ENCODE measurements around the gene CCDC83.
"Not testable (repeated sequence)": the region's sequence is repeated elsewhere in the genome, so short reads cannot be mapped to it uniquely, and the experiment has no call there.

Gene CCDC83

DNA sequence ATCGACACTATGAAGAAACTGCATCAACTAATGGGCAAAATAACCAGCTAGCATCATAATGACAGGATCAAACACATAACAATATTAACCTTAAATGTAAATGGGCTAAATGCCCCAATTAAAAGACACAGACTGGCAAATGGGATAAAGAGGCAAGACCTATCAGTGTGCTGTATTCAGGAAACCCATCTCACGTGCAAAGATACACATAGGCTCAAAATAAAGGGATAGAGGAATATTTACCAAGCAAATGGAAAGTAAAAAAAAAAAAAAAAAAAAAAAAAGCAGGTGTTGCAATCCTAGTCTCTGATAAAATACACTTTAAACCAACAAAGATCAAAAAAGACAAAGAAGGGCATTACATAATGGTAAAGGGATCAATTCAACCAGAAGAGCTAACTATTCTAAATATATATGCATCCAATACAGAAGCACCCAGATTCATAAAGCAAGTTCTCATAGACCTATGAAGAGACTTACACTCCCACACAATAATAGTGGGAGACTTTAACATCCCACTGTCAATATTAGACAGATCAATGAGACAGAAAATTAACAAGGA is 71.6 kb downstream of the CCDC83 start:
- H3K9ac ChIP-seq (ENCODE audit: low read length); H3K27me3 ChIP-seq (ENCODE audit: control insufficient read depth, insufficient read depth, low read length); H3K36me3 ChIP-seq (ENCODE audit: control insufficient read depth, low read depth, low read length); H3K9me3 ChIP-seq (ENCODE audit: control insufficient read depth, low read depth, low read length); H3K4me3 ChIP-seq (ENCODE audit: low read length); H3K27ac ChIP-seq (ENCODE audit: low read length); H3K4me1 ChIP-seq (ENCODE audit: control insufficient read depth, low read depth, low read length): not testable (repeated sequence)

GRCh38 chr11:85930879-85931366 is 75.7 kb downstream of the CCDC83 start:
- Histone ChIP-seq H3K27ac (ENCODE audit: low read length) (no peak overlapping the region), H3K9me3 (ENCODE audit: control insufficient read depth, low read depth, low read length) (no peaks in the 10 kb centered on the region), H3K9ac (ENCODE audit: low read length) (no peak overlapping the region), H3K4me3 (ENCODE audit: low read length) (no peak overlapping the region), H3K4me1 (ENCODE audit: control insufficient read depth, low read depth, low read length) (no peaks in the 10 kb centered on the region), H3K27me3 (ENCODE audit: control insufficient read depth, insufficient read depth, low read length) (no peaks in the 10 kb centered on the region), H3K36me3 (ENCODE audit: control insufficient read depth, low read depth, low read length) (no peaks in the 10 kb centered on the region)

DNA sequence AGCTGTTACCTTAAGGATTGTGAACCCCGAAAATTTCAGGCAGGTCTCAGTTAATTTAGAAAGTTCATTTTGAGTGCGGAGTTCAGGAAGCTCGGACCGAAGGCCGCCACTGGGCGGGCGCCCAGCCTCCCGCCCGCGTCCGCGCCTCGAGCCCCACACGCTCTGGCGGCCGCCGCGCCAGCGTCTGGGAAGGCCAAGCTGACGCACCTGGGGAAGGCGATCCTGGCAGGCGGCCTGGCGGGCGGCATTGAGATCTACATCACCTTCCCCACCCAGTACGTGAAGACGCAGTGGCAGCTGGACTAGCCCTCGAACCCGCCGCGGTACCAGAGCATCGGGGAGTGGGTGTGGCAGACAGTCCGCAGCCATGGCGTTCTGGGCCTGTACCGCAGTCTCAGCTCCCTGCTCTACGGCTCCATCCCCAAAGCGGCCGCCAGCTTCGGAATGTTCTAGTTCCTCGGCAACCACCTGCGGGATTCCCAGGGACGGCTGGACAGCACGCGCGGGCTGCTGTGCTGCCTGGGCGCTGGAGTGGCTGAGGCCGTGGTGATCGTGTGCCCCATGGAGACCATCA is 79.5 kb downstream of the CCDC83 start:
- Histone ChIP-seq H3K27ac (ENCODE audit: low read length) (no peak overlapping the region), H3K27me3 (ENCODE audit: control insufficient read depth, insufficient read depth, low read length) (no peaks in the 10 kb centered on the region), H3K36me3 (ENCODE audit: control insufficient read depth, low read depth, low read length) (no peaks in the 10 kb centered on the region), H3K9ac (ENCODE audit: low read length) (no peak overlapping the region), H3K4me1 (ENCODE audit: control insufficient read depth, low read depth, low read length) (no peaks in the 10 kb centered on the region), H3K9me3 (ENCODE audit: control insufficient read depth, low read depth, low read length) (no peaks in the 10 kb centered on the region), H3K4me3 (ENCODE audit: low read length) (no peak overlapping the region)

GRCh38 chr11:85935751-85936150 is 80.6 kb downstream of the CCDC83 start:
- Histone ChIP-seq H3K27me3 (ENCODE audit: control insufficient read depth, insufficient read depth, low read length) (no peaks in the 10 kb centered on the region), H3K27ac (ENCODE audit: low read length) (no peak overlapping the region), H3K4me3 (ENCODE audit: low read length) (no peak overlapping the region), H3K4me1 (ENCODE audit: control insufficient read depth, low read depth, low read length) (no peaks in the 10 kb centered on the region), H3K9ac (ENCODE audit: low read length) (no peak overlapping the region), H3K36me3 (ENCODE audit: control insufficient read depth, low read depth, low read length) (no peaks in the 10 kb centered on the region), H3K9me3 (ENCODE audit: control insufficient read depth, low read depth, low read length) (no peaks in the 10 kb centered on the region)

DNA sequence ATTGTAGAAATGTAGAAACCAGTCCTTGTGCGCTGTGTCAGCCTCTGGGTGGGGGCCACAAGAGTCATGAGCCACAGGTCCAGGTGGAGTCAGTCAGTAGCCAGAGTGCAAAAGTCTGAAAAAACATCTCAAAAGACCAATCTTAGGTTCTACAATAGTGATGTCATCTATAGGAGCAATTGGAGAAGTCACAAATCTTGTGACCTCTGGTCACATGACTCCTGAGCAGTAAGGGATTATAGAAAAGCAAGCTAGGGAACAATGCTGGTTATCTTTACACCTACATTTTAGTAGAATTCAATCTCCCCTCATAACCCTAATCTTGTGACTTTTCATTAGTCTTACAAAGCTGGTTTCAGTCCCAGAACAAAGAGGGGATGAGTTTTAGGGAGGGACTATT is 82.7 kb downstream of the CCDC83 start:
- Histone ChIP-seq H3K9me3 (ENCODE audit: control insufficient read depth, low read depth, low read length) (no peaks in the 10 kb centered on the region), H3K4me1 (ENCODE audit: control insufficient read depth, low read depth, low read length) (no peaks in the 10 kb centered on the region), H3K36me3 (ENCODE audit: control insufficient read depth, low read depth, low read length) (no peaks in the 10 kb centered on the region), H3K9ac (ENCODE audit: low read length) (no peak overlapping the region), H3K27me3 (ENCODE audit: control insufficient read depth, insufficient read depth, low read length) (no peaks in the 10 kb centered on the region), H3K4me3 (ENCODE audit: low read length) (no peak overlapping the region), H3K27ac (ENCODE audit: low read length) (no peak overlapping the region)

DNA sequence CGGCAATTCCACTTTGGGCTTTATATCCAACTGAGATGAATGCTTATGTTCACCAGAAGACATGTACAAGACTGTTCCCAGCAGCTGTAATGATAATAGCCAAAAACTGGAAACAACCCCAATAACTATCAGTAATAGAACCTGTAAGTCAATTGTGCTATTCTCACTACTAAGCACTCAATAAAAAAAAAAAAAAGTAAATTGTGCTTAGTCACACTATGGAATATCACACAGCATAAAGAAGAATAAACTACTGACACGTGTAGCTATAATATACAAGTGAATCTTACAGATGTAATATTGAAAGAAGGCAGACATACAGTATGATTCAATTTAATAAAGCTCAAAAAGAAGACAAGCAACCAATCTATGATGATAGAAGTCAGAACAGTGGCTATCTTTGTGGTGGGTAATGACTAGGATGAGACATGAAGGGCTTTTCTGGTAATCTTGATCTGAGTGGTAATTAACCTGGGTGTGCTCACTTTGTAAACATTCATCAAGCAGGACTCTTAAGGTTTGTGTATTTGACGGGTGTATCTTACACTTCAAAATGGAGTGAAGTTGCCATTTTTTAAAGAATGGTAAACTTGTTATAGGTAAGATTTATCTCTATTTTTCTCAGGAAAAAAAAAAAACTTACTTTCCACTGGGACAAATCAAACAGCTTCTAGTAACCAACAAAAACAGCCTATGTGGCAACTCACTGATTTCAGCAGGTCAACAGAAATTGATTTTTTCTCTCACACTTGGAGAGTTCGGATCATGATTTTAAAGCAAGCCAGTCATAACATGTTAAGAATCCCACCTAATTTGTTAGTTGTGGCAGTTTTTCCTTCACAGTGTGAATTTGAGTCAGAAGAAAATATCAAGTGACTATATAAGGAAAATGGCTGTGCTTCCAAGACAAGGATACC is 84.2 kb downstream of the CCDC83 start:
- H3K4me3 ChIP-seq (ENCODE audit: low read length) = no peak overlapping the region
- H3K9ac ChIP-seq (ENCODE audit: low read length) = no peak overlapping the region
- no peaks in the 10 kb centered on the region for H3K27me3 ChIP-seq (ENCODE audit: control insufficient read depth, insufficient read depth, low read length)
- no peaks in the 10 kb centered on the region for H3K4me1 ChIP-seq (ENCODE audit: control insufficient read depth, low read depth, low read length)
- H3K9me3 ChIP-seq (ENCODE audit: control insufficient read depth, low read depth, low read length) = no peaks in the 10 kb centered on the region
- no peak overlapping the region for H3K27ac ChIP-seq (ENCODE audit: low read length)
- no peaks in the 10 kb centered on the region for H3K36me3 ChIP-seq (ENCODE audit: control insufficient read depth, low read depth, low read length)

GRCh38 chr11:85941380-85941973 is 86.3 kb downstream of the CCDC83 start:
- Histone ChIP-seq H3K9ac (ENCODE audit: low read length) (no peak overlapping the region), H3K36me3 (ENCODE audit: control insufficient read depth, low read depth, low read length) (no peaks in the 10 kb centered on the region), H3K27ac (ENCODE audit: low read length) (no peak overlapping the region), H3K4me3 (ENCODE audit: low read length) (no peak overlapping the region), H3K9me3 (ENCODE audit: control insufficient read depth, low read depth, low read length) (no peaks in the 10 kb centered on the region), H3K27me3 (ENCODE audit: control insufficient read depth, insufficient read depth, low read length) (no peaks in the 10 kb centered on the region), H3K4me1 (ENCODE audit: control insufficient read depth, low read depth, low read length) (no peaks in the 10 kb centered on the region)

- H3K9ac ChIP-seq (ENCODE audit: low read length) = no peak overlapping the region
- H3K4me1 ChIP-seq (ENCODE audit: control insufficient read depth, low read depth, low read length) = no peaks in the 10 kb centered on the region
- H3K27ac ChIP-seq (ENCODE audit: low read length) = no peak overlapping the region
- no peaks in the 10 kb centered on the region for H3K36me3 ChIP-seq (ENCODE audit: control insufficient read depth, low read depth, low read length)
- no peaks in the 10 kb centered on the region for H3K9me3 ChIP-seq (ENCODE audit: control insufficient read depth, low read depth, low read length)
- no peaks in the 10 kb centered on the region for H3K27me3 ChIP-seq (ENCODE audit: control insufficient read depth, insufficient read depth, low read length)
- no peak overlapping the region for H3K4me3 ChIP-seq (ENCODE audit: low read length)
Measured at GRCh38 chr11:85945296-85945695, 90.1 kb downstream of the CCDC83 start.

DNA sequence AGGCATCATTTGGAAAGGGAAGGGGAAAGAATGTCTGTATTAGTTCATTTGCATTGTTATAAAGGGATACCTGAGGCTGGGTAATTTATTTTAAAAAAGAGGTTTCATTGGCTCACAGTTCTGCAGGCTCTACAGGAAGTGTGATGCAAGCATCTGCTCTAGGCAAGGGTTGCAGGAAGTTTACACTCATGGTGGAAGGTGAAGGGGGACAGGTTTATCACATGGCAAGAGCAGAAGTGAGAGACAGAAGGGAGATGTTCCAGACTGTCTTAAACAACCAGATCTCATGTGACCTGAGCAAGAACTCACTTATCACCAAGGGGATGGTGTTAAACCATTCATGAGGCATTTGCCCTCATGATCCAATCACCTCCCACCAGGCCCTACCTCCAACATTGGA is 90.6 kb downstream of the CCDC83 start:
- Histone ChIP-seq H3K27ac (ENCODE audit: low read length) (no peak overlapping the region), H3K4me3 (ENCODE audit: low read length) (no peak overlapping the region), H3K9me3 (ENCODE audit: control insufficient read depth, low read depth, low read length) (no peaks in the 10 kb centered on the region), H3K27me3 (ENCODE audit: control insufficient read depth, insufficient read depth, low read length) (no peaks in the 10 kb centered on the region), H3K4me1 (ENCODE audit: control insufficient read depth, low read depth, low read length) (no peaks in the 10 kb centered on the region), H3K9ac (ENCODE audit: low read length) (no peak overlapping the region), H3K36me3 (ENCODE audit: control insufficient read depth, low read depth, low read length) (no peaks in the 10 kb centered on the region)

GRCh38 chr11:85946221-85946620 is 91.0 kb downstream of the CCDC83 start:
- no peak overlapping the region for H3K4me3 ChIP-seq (ENCODE audit: low read length)
- no peak overlapping the region for H3K9ac ChIP-seq (ENCODE audit: low read length)
- H3K27me3 ChIP-seq (ENCODE audit: control insufficient read depth, insufficient read depth, low read length) = no peaks in the 10 kb centered on the region
- no peak overlapping the region for H3K27ac ChIP-seq (ENCODE audit: low read length)
- no peaks in the 10 kb centered on the region for H3K4me1 ChIP-seq (ENCODE audit: control insufficient read depth, low read depth, low read length)
- H3K36me3 ChIP-seq (ENCODE audit: control insufficient read depth, low read depth, low read length) = no peaks in the 10 kb centered on the region
- no peaks in the 10 kb centered on the region for H3K9me3 ChIP-seq (ENCODE audit: control insufficient read depth, low read depth, low read length)

DNA sequence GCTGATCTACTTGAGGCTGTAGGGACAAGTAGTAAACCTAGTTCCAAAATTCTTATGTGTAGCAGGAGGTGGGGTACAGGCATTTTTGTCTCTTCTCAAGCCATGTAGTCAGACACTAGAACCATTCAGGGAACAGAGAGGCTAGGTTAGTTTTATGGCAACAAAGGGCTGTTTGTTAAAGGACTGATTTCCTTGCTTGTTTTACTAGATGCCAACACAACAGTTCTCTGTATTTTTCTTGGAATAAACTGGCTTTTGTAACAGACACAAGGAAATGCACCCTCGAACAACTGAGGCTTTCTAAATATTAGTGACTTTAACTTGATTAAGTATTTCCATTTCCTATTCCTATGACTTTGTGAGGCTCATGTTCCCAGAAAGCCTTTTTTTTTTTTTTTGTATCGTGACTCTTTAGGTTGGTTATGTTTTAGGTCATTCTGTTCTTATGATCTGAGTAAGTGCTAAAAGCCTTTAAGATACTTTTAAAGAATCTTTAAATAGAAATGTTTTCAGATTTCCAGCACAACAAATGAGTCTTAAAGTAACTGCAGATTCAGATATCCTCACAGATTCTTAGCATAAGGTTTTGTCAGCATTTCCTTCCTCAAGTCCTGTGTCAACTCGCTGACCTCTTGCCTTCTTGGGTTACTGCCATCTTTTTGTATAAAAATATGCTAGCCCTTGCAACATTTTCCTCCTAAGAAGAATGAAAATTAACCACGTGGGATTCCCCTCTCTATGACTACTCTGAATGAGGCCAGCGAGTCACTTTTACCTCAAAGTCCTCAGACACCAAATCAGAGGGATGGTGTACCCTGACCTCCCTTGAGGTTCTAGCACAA is 92.5 kb downstream of the CCDC83 start:
- H3K4me3 ChIP-seq (ENCODE audit: low read length) = no peak overlapping the region
- no peak overlapping the region for H3K9ac ChIP-seq (ENCODE audit: low read length)
- H3K27ac ChIP-seq (ENCODE audit: low read length) = no peak overlapping the region
- no peaks in the 10 kb centered on the region for H3K36me3 ChIP-seq (ENCODE audit: control insufficient read depth, low read depth, low read length)
- no peaks in the 10 kb centered on the region for H3K4me1 ChIP-seq (ENCODE audit: control insufficient read depth, low read depth, low read length)
- no peaks in the 10 kb centered on the region for H3K27me3 ChIP-seq (ENCODE audit: control insufficient read depth, insufficient read depth, low read length)
- H3K9me3 ChIP-seq (ENCODE audit: control insufficient read depth, low read depth, low read length) = no peaks in the 10 kb centered on the region
